SK-N-SH treated with all-trans-retinoic acid at 6 μM for 48 hours (cell line): ENCODE measurements around the gene LRRC4C.

ENCODE experiments used
- ARNTL ChIP-seq: fragments of 450-650 bp; formaldehyde crosslinking; IDR thresholded peaks from 2 replicates; pipeline ENCODE4 v1.5.0; 2020; ENCODE audit warnings: low read depth, mild to moderate bottlenecking, moderate library complexity, borderline replicate concordance
- BACH2 ChIP-seq: fragments of 250-450 bp; sonication (Bioruptor Pico); IDR thresholded peaks from 2 replicates; pipeline ENCODE4 v1.9.0; 2021; ENCODE audit warnings: mild to moderate bottlenecking, borderline replicate concordance
- CSRNP3 ChIP-seq: fragments of 250-450 bp; sonication (Bioruptor Pico); IDR thresholded peaks from 2 replicates; pipeline ENCODE4 v1.5.1; 2021; ENCODE audit warnings: mild to moderate bottlenecking, moderate library complexity
- PPARA ChIP-seq: fragments of 250-450 bp; sonication (Bioruptor Pico); IDR thresholded peaks from 2 replicates; pipeline ENCODE4 v1.5.0; 2020; ENCODE audit warnings: mild to moderate bottlenecking, borderline replicate concordance
- TSHZ2 ChIP-seq: fragments of 250-450 bp; sonication (Bioruptor Pico); IDR thresholded peaks from 2 replicates; pipeline ENCODE4 v1.5.0; 2020; ENCODE audit warnings: mild to moderate bottlenecking, moderate library complexity
- ZNF70 ChIP-seq: fragments of 450-650 bp; formaldehyde crosslinking; IDR thresholded peaks from 2 replicates; pipeline ENCODE4 v1.5.0; 2020; ENCODE audit warnings: mild to moderate bottlenecking, moderate library complexity

- TF ChIP-seq TSHZ2 (CRISPR knock-in tag), result no peak
- no peak for TF ChIP-seq ARNTL (CRISPR knock-in tag)
- no peak for TF ChIP-seq PPARA (CRISPR knock-in tag)
- no peak for TF ChIP-seq CSRNP3 (CRISPR knock-in tag)
- no peak for TF ChIP-seq ZNF70 (CRISPR knock-in tag)
- TF ChIP-seq BACH2 (CRISPR knock-in tag), result no peak
Measured at GRCh38 chr11:41058138-41058537, 401.3 kb downstream of the LRRC4C start.
